Kidney (tissue), 14 donors: Measurements from ENCODE around the gene DNAAF2. TPM values are rescaled to one million over a fixed set of nuclear protein-coding genes. Genes with fewer than 3 reads are reported as not detected.

Experiments
- DNase-seq, 5 donors: peaks; one replicate each; pipeline ENCODE4 v3.0.0-alpha.2; 2013 to 2020
- FAIRE-seq: peaks from 2 replicates; lab custom pipeline; 2012; peaks lifted over from hg19 to GRCh38; lab: Jason Lieb, UNC
- H3K27ac ChIP-seq, 2 donors: one replicate each; pipeline ENCODE4 v1.7.0; 2013; ENCODE audit warnings: low read depth in 2 of 2, low read length in 2 of 2, inconsistent platforms in 1 of 2
- H3K27me3 ChIP-seq: one replicate; pipeline ENCODE4 v1.7.1; 2013; ENCODE audit warnings: low read length, inconsistent platforms; ENCODE audit not compliant: control insufficient read depth, insufficient read depth
- H3K36me3 ChIP-seq, 3 donors: one replicate each; pipeline versions ENCODE4 v1.7.0 to v1.7.1; 2013; ENCODE audit warnings: low read length in 3 of 3, control low read depth in 1 of 3, inconsistent platforms in 1 of 3; ENCODE audit not compliant: insufficient read depth in 3 of 3, control insufficient read depth in 2 of 3
- H3K4me1 ChIP-seq, 3 donors: one replicate each; pipeline versions ENCODE4 v1.7.0 to v1.7.1; 2013; ENCODE audit warnings: low read length in 3 of 3, inconsistent platforms in 1 of 3, low read depth in 1 of 3; ENCODE audit not compliant: control insufficient read depth in 2 of 3, insufficient read depth in 2 of 3
- H3K4me3 ChIP-seq, 3 donors: one replicate each; pipeline versions ENCODE4 v1.7.0 to v1.8.1; 2013; ENCODE audit warnings: low read length in 3 of 3, control low read depth in 1 of 3, inconsistent platforms in 1 of 3
- H3K9ac ChIP-seq, 3 donors: one replicate each; pipeline versions ENCODE4 v1.7.0 to v1.7.1; 2013; ENCODE audit warnings: low read length in 3 of 3, control low read depth in 1 of 3, inconsistent platforms in 1 of 3
- H3K9me3 ChIP-seq, 3 donors: one replicate each; pipeline versions ENCODE4 v1.7.0 to v1.7.1; 2013; ENCODE audit warnings: low read length in 3 of 3, control low read depth in 1 of 3, inconsistent platforms in 1 of 3; ENCODE audit not compliant: control insufficient read depth in 2 of 3, insufficient read depth in 1 of 3
- intact Hi-C: fragments of 100-400 bp; cut with DNase I; formaldehyde crosslinking; loops from one replicate; pipeline ENCODE4 v1.11.1; 2022
- polyA plus RNA-seq: library from polyadenylated mRNA; stranded (reverse); fragments of 350-450 nt; fragmentation: Illumina TruSeq; extraction: RNeasy Lipid Tissue Mini Kit (QIAGEN cat#74804); gene quantifications from one replicate; pipeline ENCODE4 v1.2.3, GENCODE V29; 2014; ENCODE audit warnings: low read depth, low replicate concordance; ENCODE audit not compliant: insufficient read depth
- total RNA-seq: library from RNA; stranded (reverse); fragmentation: NEBNext Ultra II Directional; extraction: Animal tissue kit (Norgen Biotek cat#: 25700); gene quantifications from one replicate; pipeline ENCODE4 v1.2.1, GENCODE V29; 2021
- TF ChIP-seq, protein P1 (sequence below): IDR thresholded peaks from 3 replicates; pipeline ENCODE4 v1.5.1; 2012; ENCODE audit warnings: mild to moderate bottlenecking, moderate library complexity, borderline replicate concordance; ENCODE audit not compliant: insufficient read depth; ENCODE audit errors: extremely low read depth
- donor health status: control.
- donor health status: control.
- donor health status: control.
- donor health status: control.
- donor health status: control.
- donor health status: DM: yes; HTN: yes; CAD: no.
- donor health status: Normal renal cell carcinoma (clear cell type).

Gene DNAAF2
- total and polyA plus RNA-seq, 2 donors from 2014 or later = 6.9 to 7.7 TPM

DNA sequence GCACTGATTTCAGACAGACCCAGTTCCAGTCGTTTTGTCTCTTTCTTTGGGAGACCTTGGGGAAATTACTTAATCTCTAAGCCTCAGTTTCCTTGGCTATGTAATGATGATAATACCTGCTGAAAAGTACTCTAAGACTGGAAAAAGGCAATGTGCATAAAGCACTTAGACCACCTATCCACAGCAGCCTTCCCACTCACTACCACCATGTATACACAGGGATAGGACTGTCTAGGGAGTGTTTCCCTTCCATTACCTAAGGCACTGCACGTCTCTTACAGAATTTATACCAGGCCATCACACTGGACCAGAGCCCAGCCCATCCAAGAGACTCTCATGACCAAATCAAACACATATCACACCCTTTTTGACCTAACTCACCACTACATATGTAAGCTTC is 55.2 kb downstream of the DNAAF2 start:
- Histone ChIP-seq H3K9ac (no peak overlapping the region), H3K4me1 (peaks cover 0 to 10% (median 0%) of the 10 kb centered on the region in 3 donors), H3K9me3 (no peaks in the 10 kb centered on the region), H3K4me3 (no peak overlapping the region), H3K36me3 (peaks cover 3 to 32% (median 6%) of the 10 kb centered on the region in 3 donors), H3K27me3 (no peaks in the 10 kb centered on the region), H3K27ac (no peak overlapping the region)
- FAIRE-seq (no peak), DNase-seq (no peak)
- TF ChIP-seq, protein P1, sequence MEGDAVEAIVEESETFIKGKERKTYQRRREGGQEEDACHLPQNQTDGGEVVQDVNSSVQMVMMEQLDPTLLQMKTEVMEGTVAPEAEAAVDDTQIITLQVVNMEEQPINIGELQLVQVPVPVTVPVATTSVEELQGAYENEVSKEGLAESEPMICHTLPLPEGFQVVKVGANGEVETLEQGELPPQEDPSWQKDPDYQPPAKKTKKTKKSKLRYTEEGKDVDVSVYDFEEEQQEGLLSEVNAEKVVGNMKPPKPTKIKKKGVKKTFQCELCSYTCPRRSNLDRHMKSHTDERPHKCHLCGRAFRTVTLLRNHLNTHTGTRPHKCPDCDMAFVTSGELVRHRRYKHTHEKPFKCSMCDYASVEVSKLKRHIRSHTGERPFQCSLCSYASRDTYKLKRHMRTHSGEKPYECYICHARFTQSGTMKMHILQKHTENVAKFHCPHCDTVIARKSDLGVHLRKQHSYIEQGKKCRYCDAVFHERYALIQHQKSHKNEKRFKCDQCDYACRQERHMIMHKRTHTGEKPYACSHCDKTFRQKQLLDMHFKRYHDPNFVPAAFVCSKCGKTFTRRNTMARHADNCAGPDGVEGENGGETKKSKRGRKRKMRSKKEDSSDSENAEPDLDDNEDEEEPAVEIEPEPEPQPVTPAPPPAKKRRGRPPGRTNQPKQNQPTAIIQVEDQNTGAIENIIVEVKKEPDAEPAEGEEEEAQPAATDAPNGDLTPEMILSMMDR = no peak
- intact Hi-C loops = no loop called here

DNA sequence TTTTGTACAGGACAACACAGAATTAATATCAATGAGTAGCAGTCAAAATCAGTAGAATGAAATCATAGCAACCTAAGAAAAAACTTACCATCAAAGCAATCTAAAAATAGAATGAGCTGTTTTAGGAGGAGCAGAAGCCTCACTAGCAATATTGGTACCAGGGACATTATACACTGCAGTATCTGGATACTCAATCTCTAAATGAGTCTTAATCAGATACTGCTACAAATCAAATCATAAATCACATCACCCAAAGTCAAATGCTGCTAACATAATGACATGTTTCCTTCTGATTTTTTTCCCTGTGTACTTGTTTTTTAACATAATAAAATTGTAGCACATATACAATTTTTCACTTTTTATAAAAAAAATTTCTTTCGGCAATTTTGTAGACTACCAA is 56.9 kb downstream of the DNAAF2 start:
- DNase-seq = no peak
- H3K9ac ChIP-seq = no peak overlapping the region
- no peaks in the 10 kb centered on the region for H3K9me3 ChIP-seq
- FAIRE-seq = no peak
- no peak overlapping the region for H3K27ac ChIP-seq
- TF ChIP-seq, protein P1 = no peak
- peaks cover 0 to 2% (median 0%) of the 10 kb centered on the region in 3 donors for H3K4me1 ChIP-seq
- peaks cover 0 to 26% (median 6%) of the 10 kb centered on the region in 3 donors for H3K36me3 ChIP-seq
- intact Hi-C loops = no loop called here
- H3K4me3 ChIP-seq = no peak overlapping the region
- no peaks in the 10 kb centered on the region for H3K27me3 ChIP-seq

Other genes with a start within 250 kb of the DNAAF2 start
- gene RPS29, start 48.9 kb downstream of the DNAAF2 start, total RNA-seq = 1,054 TPM
- gene RPS29, start 48.9 kb downstream of the DNAAF2 start, polyA plus RNA-seq = 2,862 TPM
- gene LRR1, start 36.3 kb downstream of the DNAAF2 start, total RNA-seq = 6.6 TPM
- gene LRR1, start 36.3 kb downstream of the DNAAF2 start, polyA plus RNA-seq = 7.7 TPM
- 157 TPM for gene RPL36AL, start 14.6 kb downstream of the DNAAF2 start, total RNA-seq
- gene RPL36AL, start 14.6 kb downstream of the DNAAF2 start, polyA plus RNA-seq = 455 TPM
- gene MGAT2, start 14.4 kb downstream of the DNAAF2 start, total RNA-seq = 31.8 TPM
- 11.9 TPM for gene MGAT2, start 14.4 kb downstream of the DNAAF2 start, polyA plus RNA-seq
- 2.6 TPM for gene POLE2, start 53.0 kb upstream of the DNAAF2 start, total RNA-seq
- 0.58 TPM for gene POLE2, start 53.0 kb upstream of the DNAAF2 start, polyA plus RNA-seq
- 8.4 TPM for gene KLHDC1, start 57.9 kb upstream of the DNAAF2 start, total RNA-seq
- 2.3 TPM for gene KLHDC1, start 57.9 kb upstream of the DNAAF2 start, polyA plus RNA-seq
- 58.7 TPM for gene KLHDC2, start 132.9 kb upstream of the DNAAF2 start, total RNA-seq
- 83.4 TPM for gene KLHDC2, start 132.9 kb upstream of the DNAAF2 start, polyA plus RNA-seq
- 79.9 TPM for gene NEMF, start 217.5 kb upstream of the DNAAF2 start, total RNA-seq
- 26.1 TPM for gene NEMF, start 217.5 kb upstream of the DNAAF2 start, polyA plus RNA-seq